Forelimb muscle (tissue), 1 donor: Measurements from ENCODE around the gene JAM2. TPM values are rescaled to one million over a fixed set of nuclear protein-coding genes. Genes with fewer than 3 reads are reported as not detected.
A peak's percentile ranks its signal among the peaks of the same experiment; 100 is the strongest.

Source experiments
- DNase-seq: peaks from one replicate; pipeline ENCODE4 v3.0.0-alpha.2; 2013; ENCODE audit warnings: low read depth
- polyA plus RNA-seq: library from polyadenylated mRNA; unstranded; fragments of 120-200 nt; gene quantifications from one replicate; pipeline ENCODE4 v1.2.1, GENCODE V29; 2013; ENCODE audit not compliant: insufficient read length

The JAM2 gene
- polyA plus RNA-seq, 1 donor, result 38.1 TPM

GRCh38 chr21:25717491-25718147 is 78.6 kb downstream of the JAM2 start:
- no peak for DNase-seq

DNA sequence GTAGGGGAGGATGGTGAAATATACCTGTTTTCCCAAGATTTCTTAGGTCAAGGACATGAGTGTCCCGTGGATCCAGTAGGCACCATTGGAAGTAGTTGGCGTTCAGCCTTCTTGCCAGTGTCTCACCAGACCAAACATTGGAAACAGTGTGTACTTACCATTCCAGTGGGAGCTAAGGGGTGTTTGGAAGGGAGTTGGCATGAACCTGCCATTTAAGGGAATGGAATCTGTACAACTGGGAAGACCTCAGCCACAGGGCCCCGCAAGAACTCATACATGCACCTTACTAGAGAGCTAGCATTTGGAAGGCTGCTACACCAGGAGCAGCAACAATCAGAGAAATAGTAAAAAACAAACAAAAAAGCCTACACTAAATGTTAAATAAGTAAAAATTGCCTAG is 82.9 kb downstream of the JAM2 start:
- DNase-seq, result no peak

DNA sequence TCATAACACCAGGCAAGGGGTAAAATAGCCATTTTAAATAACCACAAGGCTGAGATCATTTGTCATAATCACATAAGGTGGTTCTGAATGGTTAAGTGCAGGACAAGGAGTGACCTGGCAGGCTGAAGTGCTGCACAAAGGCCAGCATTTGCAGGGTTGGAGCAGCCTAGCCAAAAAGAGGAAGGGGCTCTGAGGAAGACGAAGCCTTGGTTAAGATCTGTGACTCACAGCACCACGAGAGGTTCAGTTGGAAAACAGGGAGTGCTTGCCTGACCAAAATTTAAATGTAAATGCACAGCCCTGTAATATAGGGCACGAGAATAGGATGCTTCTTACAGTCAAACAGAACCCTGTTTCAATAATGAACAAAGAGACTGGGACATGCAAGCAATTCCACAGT is 83.6 kb downstream of the JAM2 start:
- no peak for DNase-seq

GRCh38 chr21:25732091-25732760 is 93.2 kb downstream of the JAM2 start:
- no peak for DNase-seq

DNA sequence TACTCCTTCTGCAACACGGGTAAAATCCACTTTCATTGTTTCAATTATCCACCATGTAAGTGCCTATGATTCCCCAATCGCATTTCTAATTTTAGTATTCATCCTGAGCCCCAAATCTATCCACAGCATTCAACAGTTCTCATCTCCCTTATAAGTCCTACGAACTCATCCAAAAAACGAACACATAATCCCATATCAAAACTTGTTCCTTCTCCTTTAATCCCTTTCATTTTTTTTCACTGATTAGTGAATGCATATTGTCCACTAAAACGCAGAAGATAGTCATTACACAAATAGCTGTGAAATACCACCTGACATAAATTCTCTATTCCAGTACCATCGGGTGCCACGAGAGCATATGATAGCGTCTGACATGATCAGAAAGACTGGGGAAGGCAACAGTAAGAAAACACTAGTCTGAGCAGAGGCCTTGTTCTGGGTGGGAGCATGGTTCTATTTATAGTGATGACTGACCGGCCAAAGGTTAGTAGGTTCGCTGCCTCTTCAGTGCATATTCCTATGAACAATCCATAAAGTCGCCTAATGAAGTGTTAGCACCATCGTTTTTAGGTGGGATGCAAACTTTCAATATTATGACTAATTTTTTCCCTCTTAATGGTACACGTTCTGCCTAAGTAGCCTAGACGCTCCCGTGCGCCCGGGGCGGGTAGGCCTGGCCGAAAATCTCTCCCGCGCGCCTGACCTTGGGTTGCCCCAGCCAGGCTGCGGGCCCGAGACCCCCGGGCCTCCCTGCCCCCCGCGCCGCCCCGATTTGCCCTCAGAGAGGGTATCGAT is 95.0 kb downstream of the JAM2 start:
- no peak for DNase-seq

DNA sequence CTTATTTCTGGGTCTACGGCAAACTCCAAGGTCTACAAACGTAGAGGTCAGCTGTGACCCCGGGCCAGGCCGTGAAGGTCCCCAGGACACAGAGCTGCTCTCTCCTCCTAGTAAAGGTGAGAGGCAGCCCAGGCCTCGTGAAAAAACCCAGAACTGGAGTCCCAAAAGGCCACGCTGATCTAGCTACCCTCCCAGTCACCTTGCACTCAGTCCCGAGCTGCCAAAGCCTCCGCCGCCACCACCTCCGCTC is 95.5 kb downstream of the JAM2 start:
- DNase-seq, result no peak

- DNase-seq, result peak; percentile 91
Observed at GRCh38 chr21:25734904-25735645, 96.0 kb downstream of the JAM2 start, which contains the start of the genes ATP5PF and GABPA. ATP5PF (minus strand) TSS chr21:25734904; CDS start chr21:25729794, 5,110 bp downstream. GABPA (plus strand) TSS chr21:25734972; CDS start chr21:25741599, 6,627 bp downstream.

- no peak for DNase-seq
Observed at GRCh38 chr21:25735646-25736597, 96.9 kb downstream of the JAM2 start.

GRCh38 chr21:25737421-25737820 is 98.4 kb downstream of the JAM2 start:
- DNase-seq, result no peak

DNA sequence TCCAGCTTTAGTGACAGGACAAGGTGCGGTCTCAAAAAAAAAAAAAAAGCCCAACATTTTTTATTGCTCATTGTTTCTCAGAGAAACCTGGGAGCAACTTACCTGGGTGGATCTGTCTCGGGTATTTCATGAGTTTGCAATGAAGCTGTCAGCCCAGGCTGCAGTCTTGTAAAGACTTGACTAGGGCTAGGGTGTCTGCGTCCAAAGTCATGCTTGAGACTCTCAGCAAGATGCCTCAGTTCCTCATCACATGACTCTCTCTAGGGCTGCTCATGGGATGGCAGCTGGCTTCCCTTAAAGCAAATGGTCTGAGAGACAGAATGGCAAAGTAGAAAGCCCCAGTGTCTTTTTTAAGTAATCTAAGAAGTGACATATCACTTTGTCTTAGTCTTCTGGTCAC is 103.8 kb downstream of the JAM2 start:
- no peak for DNase-seq

DNA sequence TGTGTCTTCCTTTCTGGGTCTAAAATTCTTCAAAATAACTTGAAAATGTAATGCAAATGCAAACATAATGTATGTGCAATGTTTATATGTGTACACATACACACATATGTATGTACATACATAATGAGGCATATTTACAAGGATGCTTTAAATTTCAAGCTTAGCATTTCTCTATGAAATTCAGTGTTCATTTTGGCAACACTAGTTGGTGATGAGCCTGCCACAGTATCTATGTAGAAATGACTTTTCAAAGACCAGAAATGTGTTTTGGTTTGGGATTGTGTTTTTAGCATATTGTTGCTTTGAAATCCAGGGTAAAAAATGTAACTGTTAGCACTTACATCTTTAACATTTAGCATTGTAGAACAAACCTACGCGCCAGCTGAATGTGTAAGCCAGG is 105.8 kb downstream of the JAM2 start:
- no peak for DNase-seq

GRCh38 chr21:25750085-25750484 is 111.0 kb downstream of the JAM2 start:
- no peak for DNase-seq

GRCh38 chr21:25752416-25752815 is 113.4 kb downstream of the JAM2 start:
- no peak for DNase-seq

GRCh38 chr21:25756190-25756932 is 117.3 kb downstream of the JAM2 start:
- no peak for DNase-seq

DNA sequence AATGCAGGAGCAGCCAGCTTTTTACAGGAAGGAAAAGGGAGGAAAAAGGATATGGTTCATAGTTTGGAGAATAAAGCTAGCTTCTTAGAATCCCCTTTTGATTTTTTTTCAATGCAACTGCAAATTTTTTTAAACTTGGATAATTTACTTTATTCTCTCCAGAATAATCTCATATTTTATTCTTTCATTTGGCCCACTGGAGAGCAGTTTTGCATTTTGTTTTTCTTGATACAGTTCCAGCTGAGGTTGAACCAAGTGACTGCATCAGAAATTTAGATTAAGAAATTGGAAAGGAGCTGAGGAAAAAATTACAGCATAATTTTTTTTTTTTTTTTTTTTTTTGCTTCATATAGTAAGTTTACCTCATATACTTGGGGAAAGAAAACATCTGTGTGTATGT is 118.5 kb downstream of the JAM2 start:
- DNase-seq, result peak; percentile 62

DNA sequence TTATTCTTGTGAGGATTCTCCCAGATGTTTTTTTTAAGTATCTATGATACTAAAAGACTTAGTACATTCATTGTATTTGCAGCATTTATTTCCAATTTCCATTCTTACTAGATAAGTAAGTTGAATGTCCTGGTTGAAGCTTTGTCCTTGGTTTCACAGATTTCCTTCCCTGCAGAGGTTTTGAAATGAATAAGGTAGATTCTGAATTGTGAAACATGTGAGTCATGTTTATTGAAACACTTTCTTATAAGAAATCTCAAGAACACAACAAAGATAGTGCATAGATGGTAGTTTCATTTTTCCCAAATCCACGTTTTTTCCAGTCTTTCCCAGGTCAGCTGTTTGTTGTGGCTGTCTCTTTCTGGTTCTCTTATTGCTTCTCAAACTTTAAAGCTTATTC is 120.5 kb downstream of the JAM2 start:
- DNase-seq, result no peak

- DNase-seq, result no peak
Observed at GRCh38 chr21:25760061-25760460, 121.0 kb downstream of the JAM2 start.

DNA sequence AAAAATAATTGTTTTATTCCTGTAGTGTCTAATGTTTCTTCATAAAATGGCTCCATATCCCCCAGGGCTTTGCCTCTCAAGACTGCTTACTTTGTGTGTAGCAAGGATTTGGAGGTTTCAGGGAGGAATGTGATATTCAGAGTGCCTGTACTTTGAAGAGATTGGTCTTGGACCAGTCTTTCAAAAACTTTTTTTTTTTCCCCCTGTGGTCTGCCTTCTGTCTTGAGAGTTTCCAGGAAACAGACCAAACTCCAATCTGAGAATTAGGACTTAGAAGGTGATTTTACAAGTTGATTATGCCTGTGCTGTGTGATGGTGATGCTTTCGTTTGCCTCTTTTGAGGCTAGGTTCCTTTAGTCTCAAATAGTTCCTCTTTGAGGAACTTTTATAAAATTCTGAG is 121.6 kb downstream of the JAM2 start:
- DNase-seq, result no peak

GRCh38 chr21:25764065-25764464 is 125.0 kb downstream of the JAM2 start:
- no peak for DNase-seq
